ENCODE results near the gene ARHGAP9. TPM values are rescaled to one million over a fixed set of nuclear protein-coding genes. Genes with fewer than 3 reads are reported as not detected.

The ARHGAP9 gene
- total and polyA plus RNA-seq, 2 of the 8 experiments (the other 6 are each of a cell fraction or from before 2014, with no cell fraction given): 3.2 to 6.0 TPM

GRCh38 chr12:57472391-57472790, 7.3 kb downstream of the ARHGAP9 start:
- Histone ChIP-seq H3K9ac (replicated peaks in 1 of 4; ENCODE audit: extremely low read depth in 1 of 4, low read depth in 3 of 4, low read length in 3 of 4) (no peak overlapping the region), H2BK120ac (replicated peaks; ENCODE audit: low read depth, low read length) (no peak overlapping the region), H3K18ac (ENCODE audit: extremely low read depth, low read length) (no peak overlapping the region), H2BK12ac (ENCODE audit: low read depth, low read length) (no peak overlapping the region), H4K5ac (ENCODE audit: insufficient read length, low read depth, low read length) (no peak overlapping the region), H2AK5ac (ENCODE audit: low read depth, low read length) (no peak overlapping the region), H3K4me1 (replicated peaks in 1 of 4; ENCODE audit: control insufficient read depth in 3 of 4, insufficient read depth in 4 of 4, low read length in 3 of 4) (peaks cover 0 to 25% (median 7%) of the 10 kb centered on the region in 4 experiments; a peak in 6 of 7 replicates), H3K23ac (ENCODE audit: insufficient read length) (no peak overlapping the region), H3K4me3 (ENCODE audit: extremely low read depth in 1 of 4, insufficient read depth in 2 of 4, low read depth in 3 of 4, low read length in 4 of 4) (no peak overlapping the region), H3K56ac (replicated peaks; ENCODE audit: insufficient read length, low read depth, low read length) (no peak overlapping the region), H4K91ac (replicated peaks; ENCODE audit: insufficient read length, low read length) (no peak overlapping the region), H2BK5ac (ENCODE audit: low read depth, low read length) (no peak overlapping the region), H3K79me1 (ENCODE audit: low read depth, low read length) (no peaks in the 10 kb centered on the region), H3K9me3 (ENCODE audit: insufficient read depth in 2 of 2, low read depth in 1 of 2, low read length in 1 of 2) (no peaks in the 10 kb centered on the region), H2BK15ac (ENCODE audit: low read length) (no peak overlapping the region), H3K4me2 (ENCODE audit: insufficient read depth in 1 of 2, low read depth in 2 of 2, low read length in 2 of 2) (no peak overlapping the region), H3K4ac (replicated peaks; ENCODE audit: insufficient read length, low read depth, low read length) (no peak overlapping the region), H3K36me3 (ENCODE audit: control insufficient read depth in 2 of 4, insufficient read depth in 4 of 4, low read length in 3 of 4) (peaks cover 0 to 11% (median 2%) of the 10 kb centered on the region in 4 experiments; a peak in 3 of 8 replicates), H2AFZ (ENCODE audit: low read length) (no peak overlapping the region), H3K27me3 (replicated peaks in 1 of 4; ENCODE audit: control insufficient read depth in 3 of 4, extremely low read depth in 1 of 4, insufficient read depth in 3 of 4, low read length in 3 of 4) (peaks cover 20 to 48% (median 41%) of the 10 kb centered on the region in 4 experiments), H3K14ac (ENCODE audit: insufficient read length) (no peak overlapping the region), H3K79me2 (ENCODE audit: control insufficient read depth in 1 of 2, insufficient read depth in 2 of 2, low read length in 2 of 2) (no peaks in the 10 kb centered on the region), H3K27ac (ENCODE audit: low read depth, low read length) (no peak overlapping the region), H4K20me1 (replicated peaks in 1 of 2; ENCODE audit: control insufficient read depth in 1 of 2, insufficient read depth in 2 of 2, low read length in 2 of 2) (peaks cover 0 to 4% of the 10 kb centered on the region in 2 experiments), H3K23me2 (ENCODE audit: low read depth, low read length) (peaks cover 8% of the 10 kb centered on the region; the same call in 1 of the 2 replicates), H2BK20ac (ENCODE audit: low read length) (no peak overlapping the region), H4K8ac (ENCODE audit: extremely low read depth, insufficient read depth, low read length) (no peak overlapping the region)
- WGBS, 2 experiments (ENCODE audit: extremely low coverage in 1 of 2, insufficient coverage in 1 of 2, insufficient read length in 1 of 2, insufficient replicate concordance in 2 of 2, low coverage in 1 of 2, low lambda C conversion rate in 2 of 2, missing lambda C conversion rate in 1 of 2): 94% methylated on average over 3 of the region's 3 CpGs; no CpG with 5 or more reads in 1 of the 2 experiments
- TF ChIP-seq JUN (IDR thresholded peaks at IDR 0.05; ENCODE audit: low read depth, low read length) (no peak), NANOG (IDR thresholded peaks at IDR 0.05; ENCODE audit: insufficient read depth, low read depth, low read length, poor library complexity, severe bottlenecking) (no peak)
- FAIRE-seq (no peak), DNase-seq (ENCODE audit: low read depth in 1 of 2, low spot score in 2 of 2) (no peak)
- ChIA-PET POLR2A (ENCODE audit: partially characterized antibody) (interaction anchor here (1.2 to 1.5 kb wide), 2 partner anchors 239 to 242 kb away, joined by 4 read pairs; no protein-coding TSS in a partner anchor), CTCF (ENCODE audit: partially characterized antibody) (interaction anchor here (1.4 to 25.1 kb wide), 2 partner anchors 14 to 15 kb away, joined by 4 to 441 read pairs; partner anchors contain the start of genes GLI1 and INHBE)

Data from H1 (cell line).